ENCODE data around the gene HAND1.
A peak's percentile ranks its signal among the peaks of the same experiment; 100 is the strongest.

Gene HAND1

GRCh38 chr5:154478752-154479159 is 729 bp upstream of the HAND1 start:
- DNase-seq (ENCODE audit: low read depth), result no peak

DNA sequence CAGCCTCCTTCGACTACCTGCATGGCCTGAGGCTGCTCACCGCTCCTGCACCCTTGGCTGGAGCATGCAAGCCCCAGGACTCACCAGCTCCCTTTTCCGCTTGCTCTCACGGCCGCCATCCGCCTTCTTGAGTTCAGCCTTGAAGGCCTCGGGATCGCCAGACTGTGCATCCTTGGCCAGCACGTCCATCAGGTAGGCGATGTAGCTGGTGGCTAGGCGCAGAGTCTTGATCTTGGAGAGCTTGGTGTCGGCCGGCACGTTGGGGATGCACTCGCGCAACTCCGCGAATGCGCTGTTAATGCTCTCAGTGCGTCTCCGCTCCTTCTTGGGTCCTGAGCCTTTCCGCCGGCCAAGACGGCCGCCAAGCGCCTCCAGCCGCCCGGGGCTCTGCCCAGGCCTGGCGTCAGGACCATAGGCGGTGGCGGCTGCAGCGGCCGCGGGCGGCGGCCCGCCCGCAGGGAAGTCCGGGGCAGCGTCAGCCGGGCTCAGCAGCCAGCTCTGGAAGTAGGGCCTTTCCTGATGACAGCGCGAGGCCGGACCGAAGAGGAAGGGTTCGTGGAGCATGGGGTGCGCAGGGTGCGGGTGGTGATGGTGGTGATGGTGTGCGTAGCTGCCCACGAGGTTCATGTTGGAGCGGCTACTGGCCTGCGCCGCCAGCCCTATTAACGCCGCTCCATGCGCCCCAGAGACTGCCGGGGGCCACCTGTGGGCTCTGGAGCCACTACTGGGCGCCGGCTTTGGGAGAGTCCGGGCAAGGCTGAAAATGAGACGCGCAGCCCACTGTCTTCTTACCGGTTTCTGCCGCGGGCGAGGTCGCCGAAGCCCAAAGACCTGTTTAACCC is 424 bp downstream of the HAND1 start:
- DNase-seq (ENCODE audit: low read depth), result peak; percentile 44

GRCh38 chr5:154476354-154477205 is 1.4 kb downstream of the HAND1 start:
- DNase-seq (ENCODE audit: low read depth), result no peak

- no peak for DNase-seq (ENCODE audit: low read depth)
Measured at GRCh38 chr5:154475591-154476353, 2.3 kb downstream of the HAND1 start.

- DNase-seq (ENCODE audit: low read depth), result no peak
Measured at GRCh38 chr5:154474396-154475334, 3.4 kb downstream of the HAND1 start.

DNA sequence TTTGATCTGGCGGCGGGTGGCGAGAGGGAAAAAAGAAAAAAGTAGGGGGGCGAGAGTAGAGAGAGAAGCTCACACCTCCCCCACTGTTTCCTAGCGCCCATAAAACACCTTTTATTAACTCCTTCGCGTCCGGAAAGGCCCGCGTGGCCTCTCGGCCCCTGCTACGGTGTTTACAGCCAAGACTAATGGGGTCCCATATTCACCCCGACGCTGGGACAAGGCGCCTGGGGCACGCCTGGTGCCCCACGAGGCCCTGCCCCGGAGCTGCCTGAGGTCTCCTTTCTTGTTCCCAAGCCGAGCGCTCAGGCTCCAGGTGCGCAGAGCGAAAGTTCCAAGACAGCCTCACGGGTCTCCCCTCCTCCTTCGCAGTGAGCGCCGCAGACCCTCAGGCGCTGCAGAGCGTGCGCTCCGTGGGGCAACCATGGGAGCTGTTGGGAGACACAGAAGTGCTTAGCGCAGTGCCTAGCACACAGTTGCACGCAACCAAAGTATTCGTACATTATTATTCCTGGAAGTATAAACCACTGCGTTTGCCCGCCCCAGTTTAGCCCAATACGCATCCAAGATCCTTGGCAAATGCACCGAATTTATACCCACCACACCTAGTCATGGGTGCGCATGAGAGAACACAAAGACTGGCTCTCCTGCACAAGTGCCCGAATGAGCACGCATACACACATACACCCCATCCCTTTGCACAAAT is 4.3 kb downstream of the HAND1 start:
- DNase-seq (ENCODE audit: low read depth), result no peak

DNA sequence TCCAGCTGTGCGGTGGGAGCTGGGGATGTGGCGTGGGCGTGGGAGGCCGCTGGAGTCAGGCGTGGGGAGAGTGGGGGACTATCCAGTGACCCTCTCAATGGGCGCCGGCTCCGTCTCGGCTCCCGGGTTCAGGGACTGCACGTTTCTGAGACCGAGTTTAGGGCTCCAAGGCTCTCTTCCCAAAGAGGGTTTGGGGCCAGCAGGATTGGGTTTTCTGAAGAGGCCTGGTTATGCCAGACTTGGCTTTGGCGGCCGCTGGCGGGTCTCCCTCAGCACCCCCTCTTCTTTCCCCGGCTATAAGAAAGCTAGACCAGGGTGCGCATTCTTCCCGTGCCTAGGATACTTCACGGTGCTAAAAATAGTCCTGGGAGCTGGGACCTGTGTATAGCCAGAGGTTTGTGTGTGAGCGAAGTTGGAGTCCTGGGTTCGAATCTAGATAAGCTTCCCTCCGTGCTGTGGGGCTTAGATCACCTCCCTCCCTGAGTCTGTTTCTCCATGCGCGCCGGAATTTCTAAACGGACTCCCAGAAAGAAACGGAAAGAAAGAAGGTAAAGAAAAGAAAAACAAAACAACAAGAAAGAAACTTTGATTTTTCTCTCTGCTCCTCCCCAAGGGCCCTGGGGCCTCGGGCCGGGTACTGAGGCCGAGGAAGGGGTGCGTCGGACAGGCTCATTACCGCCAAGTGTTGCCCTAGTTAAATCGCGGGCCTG is 5.0 kb downstream of the HAND1 start:
- no peak for DNase-seq (ENCODE audit: low read depth)

- DNase-seq (ENCODE audit: low read depth), result no peak
Measured at GRCh38 chr5:154470947-154471870, 6.8 kb downstream of the HAND1 start.

DNA sequence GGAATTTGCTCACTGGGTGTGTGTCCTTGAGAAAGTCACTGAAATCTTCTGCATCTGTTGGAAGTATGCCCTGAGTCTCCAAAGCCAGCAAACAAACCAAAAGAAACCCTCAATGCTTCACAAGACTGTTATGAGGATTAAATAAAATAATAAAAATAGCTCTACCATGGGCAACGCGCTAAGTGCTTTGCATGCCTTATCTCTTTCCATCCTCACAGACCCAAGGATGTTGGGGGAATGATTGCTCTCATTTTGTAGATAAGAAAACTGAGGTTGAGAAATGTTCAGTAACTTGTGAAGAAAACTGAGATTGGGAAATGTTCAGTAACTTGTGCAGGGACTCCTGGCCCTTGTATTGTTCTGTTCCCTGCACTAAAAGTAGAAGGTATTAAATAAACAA is 7.9 kb downstream of the HAND1 start:
- no peak for DNase-seq (ENCODE audit: low read depth)

DNA sequence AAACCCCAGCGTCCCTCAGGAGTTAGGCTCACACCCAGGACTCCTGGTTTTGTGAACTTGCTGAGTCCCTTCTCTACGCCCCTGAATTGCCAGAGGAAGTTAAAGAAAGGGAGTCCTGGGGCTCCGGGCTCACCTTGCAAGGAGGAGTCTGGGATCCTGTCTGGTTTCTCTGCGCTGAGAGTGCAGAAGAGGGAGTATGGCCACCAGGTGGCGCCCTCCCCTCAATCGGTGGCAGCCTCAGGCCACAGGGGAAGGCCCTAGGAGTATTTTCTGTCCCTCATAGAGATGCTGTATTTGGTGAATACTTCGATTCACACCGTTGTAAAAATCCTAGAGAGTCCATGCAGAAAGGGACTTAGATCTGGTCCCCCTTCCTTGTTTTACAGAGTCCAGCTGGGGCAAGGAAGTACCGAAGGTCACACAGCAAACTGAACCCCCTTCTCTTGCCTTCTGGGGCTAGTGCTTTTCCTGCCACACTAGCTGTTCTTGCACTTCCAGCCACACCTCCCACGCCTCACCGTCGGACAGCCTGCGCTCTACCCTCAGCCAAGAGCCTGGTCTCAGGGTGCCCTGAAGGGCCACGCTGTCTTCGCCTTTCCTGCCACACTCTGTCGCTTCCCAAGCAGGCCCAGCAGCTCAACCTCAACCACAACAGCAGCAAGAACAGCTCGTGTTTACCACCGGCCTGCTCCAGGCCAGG is 10.2 kb downstream of the HAND1 start:
- DNase-seq (ENCODE audit: low read depth), result peak; percentile 76

DNA sequence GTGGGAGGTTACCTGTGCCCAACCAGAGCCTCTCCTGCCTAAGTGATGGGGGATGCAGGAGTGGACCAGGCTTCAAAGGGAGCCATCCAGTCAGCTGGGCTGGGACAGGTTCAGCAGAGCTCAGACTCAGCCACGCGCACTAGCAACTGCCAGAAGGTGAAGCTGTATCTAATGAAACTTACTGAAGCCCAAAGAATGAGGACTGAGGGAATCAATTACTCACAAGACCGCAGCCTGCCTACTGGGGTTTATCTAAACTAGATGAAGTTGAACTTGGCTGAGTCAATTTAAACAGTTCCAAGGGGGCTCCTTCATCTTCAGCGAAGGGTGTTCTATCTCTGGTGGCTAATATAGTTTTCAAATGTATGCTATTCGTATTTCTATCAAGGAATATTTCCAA is 11.4 kb downstream of the HAND1 start:
- peak; percentile 36 for DNase-seq (ENCODE audit: low read depth)

- no peak for DNase-seq (ENCODE audit: low read depth)
Measured at GRCh38 chr5:154466147-154466546, 11.9 kb downstream of the HAND1 start.

- DNase-seq (ENCODE audit: low read depth), result peak; percentile 85
Measured at GRCh38 chr5:154465169-154465568, 12.9 kb downstream of the HAND1 start.

DNA sequence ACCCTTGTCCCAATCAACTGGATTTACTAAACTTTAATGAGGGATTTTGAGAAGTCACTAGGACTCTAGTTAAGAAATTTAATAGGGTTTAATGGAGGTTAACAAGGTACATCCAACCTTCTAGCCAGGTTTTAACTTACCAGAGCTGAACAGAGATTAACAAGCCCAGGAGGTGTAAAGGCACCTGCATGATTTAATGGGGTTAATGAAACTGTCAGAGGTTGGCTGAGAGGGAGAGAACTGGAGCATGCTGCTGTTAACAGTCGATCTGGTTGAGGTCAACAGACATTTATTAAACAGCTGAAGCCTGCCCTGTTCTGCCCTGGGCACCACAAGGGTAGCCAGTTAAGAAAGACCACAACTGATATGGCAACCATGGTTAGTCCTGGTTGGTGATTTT is 13.6 kb downstream of the HAND1 start:
- DNase-seq (ENCODE audit: low read depth), result no peak

DNA sequence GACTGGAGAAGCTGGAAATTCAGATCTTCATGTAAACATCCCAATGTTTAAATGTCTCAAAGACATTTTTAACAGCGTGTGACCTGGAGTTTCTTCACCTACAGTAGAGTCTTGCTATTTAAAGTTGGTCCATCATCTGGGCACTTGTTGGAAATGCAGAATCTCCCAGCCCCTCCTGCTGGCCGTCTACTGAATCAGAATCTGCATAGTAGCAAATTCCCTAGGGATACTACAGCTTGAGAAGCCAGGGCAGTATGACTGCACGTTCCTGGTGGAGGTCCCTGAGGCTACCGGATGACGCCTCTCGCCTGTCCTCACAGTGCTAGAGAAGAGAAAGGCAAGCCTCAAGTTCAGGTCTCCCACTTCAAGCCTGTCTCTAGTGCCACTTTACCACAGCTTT is 16.5 kb downstream of the HAND1 start:
- DNase-seq (ENCODE audit: low read depth), result peak; percentile 44

- no peak for DNase-seq (ENCODE audit: low read depth)
Measured at GRCh38 chr5:154460172-154460571, 17.9 kb downstream of the HAND1 start.

- DNase-seq (ENCODE audit: low read depth), result no peak
Measured at GRCh38 chr5:154459015-154459414, 19.0 kb downstream of the HAND1 start.

DNA sequence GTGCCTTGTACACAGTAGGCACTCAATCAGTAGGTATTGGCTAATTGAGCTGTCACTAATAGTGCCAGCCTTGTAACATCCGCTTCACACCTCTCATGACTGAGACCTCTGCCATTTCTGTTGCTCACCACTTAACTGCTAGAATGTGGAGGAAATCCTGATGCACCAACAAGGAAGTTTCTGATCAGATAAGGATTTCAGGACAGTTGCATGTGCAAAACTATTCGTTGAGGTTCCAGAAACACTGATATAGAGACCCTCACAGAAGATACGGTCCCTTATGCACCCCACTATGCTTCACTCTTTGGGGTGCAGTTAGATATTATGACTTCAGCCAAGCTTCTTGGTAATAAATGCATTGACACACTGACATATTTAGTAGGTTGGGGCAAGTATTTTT is 21.5 kb downstream of the HAND1 start:
- DNase-seq (ENCODE audit: low read depth), result no peak
